CD4-positive, alpha-beta T cell treated with Interleukin-17A for 4 hours (primary cell): ENCODE results near the gene PNMT.

Experiments
- DNase-seq: peaks from one replicate; pipeline ENCODE4 v3.0.0-alpha.2; 2020; ENCODE audit warnings: mixed read lengths

PNMT gene

DNA sequence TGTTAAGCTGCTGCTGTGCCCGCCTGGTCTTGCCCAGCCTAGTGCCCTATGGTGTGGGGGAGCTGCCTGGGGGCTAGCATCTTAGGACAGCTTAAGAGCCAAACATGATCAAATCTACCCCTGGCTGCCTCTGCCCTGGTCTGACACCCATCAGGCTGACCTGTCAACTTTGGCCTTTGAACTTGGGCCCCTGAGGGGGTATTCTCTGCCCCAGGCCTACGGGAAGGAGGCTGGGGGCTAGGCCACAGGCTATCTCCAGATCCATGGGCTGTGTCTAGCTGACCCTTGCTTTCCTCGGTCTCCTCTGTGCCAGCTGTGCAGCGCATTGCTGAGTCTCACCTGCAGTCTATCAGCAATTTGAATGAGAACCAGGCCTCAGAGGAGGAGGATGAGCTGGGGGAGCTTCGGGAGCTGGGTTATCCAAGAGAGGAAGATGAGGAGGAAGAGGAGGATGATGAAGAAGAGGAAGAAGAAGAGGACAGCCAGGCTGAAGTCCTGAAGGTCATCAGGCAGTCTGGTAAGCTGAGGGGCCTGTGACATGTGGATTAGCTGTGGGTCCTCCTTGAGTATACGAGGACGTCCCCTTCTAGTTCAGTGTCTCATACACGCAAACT is 34.6 kb upstream of the PNMT start:
- DNase-seq, result no peak

- DNase-seq, result peak; percentile 21
Observed at GRCh38 chr17:39634384-39634871, 33.8 kb upstream of the PNMT start.

DNA sequence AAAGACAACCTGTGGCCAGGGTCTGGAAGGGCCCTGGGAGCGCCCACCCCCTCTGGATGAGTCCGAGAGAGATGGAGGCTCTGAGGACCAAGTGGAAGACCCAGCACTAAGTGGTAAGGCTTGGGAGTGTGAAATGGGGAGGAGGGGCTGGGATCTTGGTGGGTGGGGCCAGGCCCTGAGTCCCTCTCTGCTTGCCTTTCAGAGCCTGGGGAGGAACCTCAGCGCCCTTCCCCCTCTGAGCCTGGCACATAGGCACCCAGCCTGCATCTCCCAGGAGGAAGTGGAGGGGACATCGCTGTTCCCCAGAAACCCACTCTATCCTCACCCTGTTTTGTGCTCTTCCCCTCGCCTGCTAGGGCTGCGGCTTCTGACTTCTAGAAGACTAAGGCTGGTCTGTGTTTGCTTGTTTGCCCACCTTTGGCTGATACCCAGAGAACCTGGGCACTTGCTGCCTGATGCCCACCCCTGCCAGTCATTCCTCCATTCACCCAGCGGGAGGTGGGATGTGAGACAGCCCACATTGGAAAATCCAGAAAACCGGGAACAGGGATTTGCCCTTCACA is 32.6 kb upstream of the PNMT start:
- DNase-seq, result no peak

DNA sequence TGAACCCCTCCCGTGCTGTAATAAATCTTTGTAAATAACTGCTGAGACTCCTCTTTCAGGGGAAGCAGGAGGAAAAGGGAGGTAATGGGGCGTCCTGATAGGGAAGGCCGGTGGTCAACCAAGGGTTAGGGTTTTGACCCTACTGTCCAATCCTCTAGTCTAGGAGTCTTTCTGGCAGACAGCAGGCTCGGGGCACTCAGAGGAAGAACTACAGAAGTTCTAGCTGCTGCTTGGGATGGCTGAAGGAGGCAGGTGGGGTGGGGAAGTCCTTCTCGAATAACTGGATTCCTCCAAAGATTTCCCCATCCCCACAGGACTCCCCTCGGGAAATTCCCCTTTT is 31.7 kb upstream of the PNMT start:
- DNase-seq, result no peak

GRCh38 chr17:39636927-39637736 is 31.1 kb upstream of the PNMT start, which contains the start of gene STARD3:
TSS of gene STARD3 (plus strand) at chr17:39637144. CDS start at chr17:39653532, 16,388 bp downstream.
- DNase-seq, result peak; percentile 95

GRCh38 chr17:39638317-39638716 is 29.9 kb upstream of the PNMT start:
- no peak for DNase-seq

DNA sequence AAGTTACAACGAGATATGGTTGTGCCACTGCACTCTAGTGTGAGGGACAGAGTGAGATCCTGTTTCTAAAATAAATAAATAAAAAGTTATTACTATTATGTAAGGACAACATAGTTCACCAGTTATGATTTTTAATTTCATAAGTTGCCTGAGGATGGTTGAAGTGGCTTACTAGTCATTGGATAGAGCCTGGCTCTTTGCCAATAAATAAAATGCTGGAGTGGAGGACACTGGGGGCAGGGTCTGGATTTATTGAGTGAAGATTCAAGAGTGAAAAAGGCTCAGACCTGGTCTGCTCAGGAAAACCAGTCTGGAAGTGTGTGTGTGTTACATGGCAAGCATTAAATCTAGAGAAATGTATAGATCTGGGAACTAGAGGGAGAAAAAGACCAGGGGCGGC is 29.2 kb upstream of the PNMT start:
- no peak for DNase-seq

DNA sequence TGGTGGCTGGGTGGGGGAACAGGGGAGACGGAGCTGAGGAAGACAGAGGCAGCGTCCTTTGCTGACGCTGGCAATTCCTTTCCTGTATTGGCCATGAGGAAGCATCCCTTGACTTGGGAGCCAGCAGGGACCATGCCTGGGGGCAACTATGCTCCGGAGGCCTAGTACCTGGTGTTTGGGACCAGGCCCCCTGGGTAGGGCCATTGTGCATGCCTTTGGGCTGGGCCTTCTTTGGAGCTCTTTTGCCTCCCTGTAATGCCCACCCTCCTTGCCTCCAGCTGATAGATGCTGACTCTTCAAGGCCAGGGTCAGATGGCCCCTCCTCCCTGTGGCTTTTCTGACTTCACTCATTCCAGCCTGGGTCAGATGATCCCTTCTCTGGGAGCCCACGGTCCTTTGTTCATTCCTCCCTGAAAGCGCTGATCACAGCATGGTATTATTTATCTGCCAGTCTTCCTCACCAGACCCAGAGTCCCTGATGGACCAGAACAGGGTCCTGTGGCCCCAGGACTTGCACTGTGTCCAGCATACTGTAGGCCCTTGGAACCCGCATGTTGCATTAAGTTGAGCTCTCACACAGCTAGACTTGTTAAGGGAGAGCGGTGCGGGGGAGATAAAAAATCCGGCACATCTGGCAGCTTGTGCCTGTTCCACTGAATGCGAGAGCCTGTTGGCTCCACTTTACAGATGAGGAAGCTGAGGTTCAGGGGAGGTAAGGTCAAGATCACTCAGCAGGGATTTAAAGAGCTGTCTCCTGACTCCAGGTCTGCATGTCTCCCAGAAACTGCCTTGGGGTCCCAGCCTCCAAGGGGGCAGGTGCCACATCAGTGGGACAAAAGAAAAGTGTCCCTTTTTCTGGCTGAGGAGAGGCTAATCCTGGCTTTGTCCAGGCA is 28.4 kb upstream of the PNMT start:
- no peak for DNase-seq

DNA sequence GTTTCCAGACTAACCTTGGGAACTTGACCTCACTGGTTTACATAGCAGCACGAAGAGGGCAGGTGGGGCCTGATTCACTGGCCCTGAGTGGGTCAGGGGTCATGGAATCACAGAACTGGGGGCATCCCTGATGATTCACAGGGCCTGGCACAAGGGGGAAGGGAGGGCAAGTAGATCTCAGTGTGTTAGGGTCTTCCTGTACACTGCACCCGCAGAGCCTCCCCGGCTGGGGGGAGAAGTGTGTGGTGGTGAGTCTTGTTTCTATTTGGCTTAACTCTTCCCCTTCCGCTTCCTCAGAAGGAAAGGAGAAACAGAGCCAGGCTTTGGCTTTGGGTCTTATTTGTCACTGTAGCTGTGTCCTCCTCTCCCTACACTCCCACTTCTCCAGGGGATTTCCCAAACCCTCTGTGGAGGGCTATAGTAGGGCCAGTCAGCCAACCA is 27.6 kb upstream of the PNMT start:
- no peak for DNase-seq

DNA sequence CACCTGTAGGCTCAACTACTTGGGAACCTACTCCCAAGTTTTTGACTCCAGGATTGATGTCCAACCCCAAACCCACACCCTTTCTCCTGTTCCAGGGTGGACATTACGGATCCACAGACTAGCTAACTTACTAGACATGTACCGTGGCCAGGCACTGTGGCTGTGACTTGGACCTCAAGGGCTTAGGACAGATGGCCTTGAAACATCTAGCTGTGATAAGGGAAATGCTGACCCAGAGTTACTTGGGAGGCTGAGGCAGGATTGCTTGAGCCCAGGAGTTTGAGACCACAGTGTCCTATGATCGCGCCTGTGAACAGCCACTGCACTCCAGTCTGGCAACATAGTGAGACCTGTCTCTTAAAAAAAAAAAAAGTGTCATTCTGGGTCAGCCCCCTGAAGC is 27.2 kb upstream of the PNMT start:
- DNase-seq, result no peak

DNA sequence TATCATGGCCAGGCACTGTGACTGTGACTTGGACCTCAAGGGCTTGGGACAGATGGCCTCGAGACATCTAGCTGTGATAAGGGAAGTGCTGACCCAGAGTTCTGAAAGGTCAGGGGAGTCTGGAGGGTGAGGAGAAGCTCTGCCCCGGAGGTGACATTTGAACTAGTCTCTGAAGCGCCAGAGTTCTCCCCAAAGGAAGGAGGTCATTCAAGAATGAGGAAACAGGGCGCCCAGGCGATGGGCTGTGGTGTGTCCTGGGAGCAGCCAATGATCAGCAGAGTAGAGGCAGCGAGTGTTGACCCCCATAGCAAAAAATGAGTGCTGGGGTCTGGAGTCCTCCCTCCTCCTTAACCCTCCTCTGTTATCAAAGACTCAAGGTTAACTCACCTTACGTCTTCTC is 26.4 kb upstream of the PNMT start:
- DNase-seq, result no peak

DNA sequence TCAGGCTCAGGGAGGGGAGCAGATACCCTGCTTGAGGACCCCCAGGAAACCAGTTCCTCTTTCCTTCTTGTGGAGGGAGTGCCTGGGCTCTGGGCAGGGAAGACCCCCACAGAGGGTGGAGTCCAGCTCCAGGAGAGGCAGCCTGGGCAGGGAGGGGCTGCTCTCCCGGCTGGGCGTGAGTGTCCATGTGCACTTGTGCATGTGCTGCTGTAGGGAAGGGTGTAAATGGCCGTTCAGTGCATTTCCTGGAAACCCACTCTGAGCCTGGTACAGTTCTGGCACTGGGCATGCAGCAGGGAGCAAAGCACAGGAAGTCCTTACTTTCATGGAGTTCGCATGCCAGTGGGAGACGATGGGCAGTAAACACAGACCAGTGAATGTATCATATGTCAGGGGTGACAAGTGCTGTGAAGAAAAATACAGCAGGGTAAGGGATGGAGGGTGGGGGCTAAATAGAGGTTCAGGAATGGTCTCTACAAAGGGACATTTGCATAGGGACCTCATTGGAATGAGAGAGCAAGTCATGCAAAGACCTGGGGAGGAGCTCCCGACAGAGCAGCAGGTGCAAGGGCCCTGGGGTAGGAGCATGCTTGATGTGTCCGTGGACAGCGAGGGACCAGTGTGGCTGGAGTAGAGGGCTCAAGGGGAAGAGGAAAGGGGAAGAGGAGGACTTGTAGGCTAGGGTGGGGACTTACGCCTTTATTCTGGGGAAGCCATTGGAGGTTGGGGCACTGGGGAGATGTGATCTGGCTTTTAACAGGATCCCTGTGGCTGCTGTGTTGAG is 25.8 kb upstream of the PNMT start:
- no peak for DNase-seq

DNA sequence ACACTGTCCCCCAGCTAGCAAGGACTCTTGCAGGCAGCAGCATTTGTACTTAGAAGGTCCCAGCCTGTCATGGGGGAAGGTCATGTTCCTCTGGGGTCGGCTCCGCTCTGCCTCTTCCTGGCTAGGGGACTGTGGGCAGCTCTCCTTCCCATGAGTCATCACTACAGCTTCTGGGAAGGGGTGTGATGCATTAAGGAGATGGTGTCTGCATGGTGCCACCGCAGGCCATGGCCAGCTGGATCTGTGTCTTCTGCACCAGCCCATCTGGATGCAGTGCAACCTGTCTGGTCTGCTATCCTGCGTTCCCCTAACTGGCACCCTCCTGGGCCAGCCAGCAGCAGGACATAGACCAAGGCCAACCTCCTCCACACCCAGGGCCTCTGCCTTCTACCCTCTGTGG is 25.0 kb upstream of the PNMT start:
- no peak for DNase-seq

- DNase-seq, result no peak
Observed at GRCh38 chr17:39647256-39647655, 21.0 kb upstream of the PNMT start.

DNA sequence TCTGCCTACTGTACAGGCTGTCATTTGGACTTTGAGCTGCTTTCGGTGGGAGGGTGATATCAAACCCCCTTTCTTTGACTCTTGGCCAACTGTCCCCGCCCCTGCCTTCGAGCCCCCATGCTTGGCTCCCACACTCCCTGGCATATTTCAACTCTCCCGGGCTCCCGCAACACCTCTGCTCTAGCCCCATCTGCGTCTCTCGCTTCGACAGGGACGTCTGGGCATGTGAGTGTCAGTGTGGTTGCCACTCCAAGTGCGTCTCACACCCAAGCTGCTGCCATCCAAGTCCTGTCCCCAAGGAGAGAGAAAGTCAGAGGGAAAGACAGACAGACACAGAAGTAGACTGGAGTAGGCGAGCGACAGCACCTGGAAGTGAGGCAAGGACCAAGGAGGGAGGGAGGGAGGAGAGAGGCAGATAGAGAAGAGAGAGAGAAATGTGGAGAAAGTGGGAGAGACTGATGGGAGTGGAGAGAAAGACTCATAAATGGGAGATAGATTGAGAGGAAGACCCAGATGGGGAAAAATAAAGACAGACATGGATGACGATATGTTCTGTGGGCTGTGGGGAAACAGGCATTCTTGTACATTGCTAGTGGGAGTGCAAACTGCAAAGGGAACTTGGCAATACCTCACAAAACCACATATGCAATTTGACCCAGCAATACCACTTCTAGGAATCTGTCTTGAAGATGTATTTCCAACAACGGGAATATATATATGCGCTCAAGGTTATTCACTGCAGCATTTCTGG is 19.5 kb upstream of the PNMT start:
- no peak for DNase-seq

DNA sequence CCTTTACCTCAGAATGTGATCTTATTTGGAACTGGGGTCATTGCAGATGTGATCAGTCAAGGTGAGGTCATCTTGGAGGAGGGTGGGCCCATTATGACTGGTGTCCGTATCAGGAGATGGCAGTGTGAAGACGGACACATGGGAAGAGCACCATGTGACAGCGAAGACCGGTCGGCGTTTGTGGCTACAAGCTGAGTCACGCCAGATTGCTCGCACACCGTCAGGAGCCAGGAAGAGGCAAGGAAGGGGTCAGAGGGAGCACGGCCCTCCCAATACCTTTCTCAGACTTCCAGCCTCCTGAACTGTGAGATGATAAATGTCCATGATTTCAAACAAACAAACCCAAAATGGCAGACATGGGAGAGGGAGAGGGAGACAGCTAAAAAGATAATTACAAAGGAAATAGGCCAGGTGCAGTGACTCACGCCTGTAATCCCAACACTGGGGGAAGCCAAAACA is 18.1 kb upstream of the PNMT start:
- no peak for DNase-seq

- no peak for DNase-seq
Observed at GRCh38 chr17:39651923-39652586, 16.2 kb upstream of the PNMT start.

GRCh38 chr17:39652587-39653315 is 15.5 kb upstream of the PNMT start:
- DNase-seq, result no peak

DNA sequence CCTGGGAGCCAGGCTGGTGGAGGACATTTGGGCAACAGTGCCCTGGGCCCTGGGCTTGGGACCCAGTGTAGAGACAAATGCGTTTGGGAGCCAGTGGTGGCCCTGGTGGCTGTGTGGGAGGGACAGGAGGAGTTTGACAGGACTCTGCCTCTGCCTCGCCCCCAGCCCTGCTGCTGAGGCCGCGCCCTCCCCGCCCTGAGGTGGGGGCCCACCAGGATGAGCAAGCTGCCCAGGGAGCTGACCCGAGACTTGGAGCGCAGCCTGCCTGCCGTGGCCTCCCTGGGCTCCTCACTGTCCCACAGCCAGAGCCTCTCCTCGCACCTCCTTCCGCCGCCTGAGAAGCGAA is 15.0 kb upstream of the PNMT start:
- DNase-seq, result no peak

- DNase-seq, result peak; percentile 88
Observed at GRCh38 chr17:39653662-39654331, 14.5 kb upstream of the PNMT start.
